Esophagus (tissue), 2 donors: Measurements from ENCODE around the gene KYAT1. TPM values are rescaled to one million over a fixed set of nuclear protein-coding genes. Genes with fewer than 3 reads are reported as not detected.

Source experiments
- H3K27ac ChIP-seq, 2 donors: one replicate each; pipeline ENCODE4 v1.5.1; 2013; ENCODE audit warnings: low read depth in 2 of 2, mild to moderate bottlenecking in 2 of 2, inconsistent platforms in 1 of 2, low read length in 1 of 2, moderate library complexity in 1 of 2
- H3K27me3 ChIP-seq, 2 donors: one replicate each; pipeline ENCODE4 v1.6.1; 2013; ENCODE audit warnings: low read length in 2 of 2, control low read depth in 1 of 2, mild to moderate bottlenecking in 1 of 2; ENCODE audit not compliant: insufficient read depth in 2 of 2, control insufficient read depth in 1 of 2
- H3K36me3 ChIP-seq, 2 donors: one replicate each; pipeline ENCODE4 v1.6.1; 2013; ENCODE audit warnings: low read length in 1 of 2; ENCODE audit not compliant: control insufficient read depth in 2 of 2, insufficient read depth in 2 of 2
- H3K4me1 ChIP-seq, 2 donors: one replicate each; pipeline ENCODE4 v1.6.1; 2013; ENCODE audit warnings: low read length in 1 of 2; ENCODE audit not compliant: control insufficient read depth in 2 of 2, insufficient read depth in 2 of 2
- H3K4me3 ChIP-seq, 2 donors: one replicate each; pipeline ENCODE4 v1.5.1; 2013; ENCODE audit warnings: low read length in 2 of 2, mild to moderate bottlenecking in 2 of 2, low read depth in 1 of 2, moderate library complexity in 1 of 2
- H3K9me3 ChIP-seq, 2 donors: one replicate each; pipeline ENCODE4 v1.6.1; 2013; ENCODE audit warnings: mild to moderate bottlenecking in 2 of 2, low read depth in 1 of 2, low read length in 1 of 2, moderate library complexity in 1 of 2; ENCODE audit not compliant: control insufficient read depth in 2 of 2, insufficient read depth in 1 of 2
- WGBS, 2 donors: extraction: QIAGEN DNeasy Blood & Tissue Kit; methylation state at CpG; one replicate each; pipeline ENCODE4 v1.1.7; 2013; 5-methylcytosine and 5-hydroxymethylcytosine counted together
- polyA plus RNA-seq, 2 donors: library from polyadenylated mRNA; stranded (reverse); fragments of 200-250 nt; gene quantifications; one replicate each; pipeline ENCODE4 v1.2.3, GENCODE V29; 2013
- donor health status: healthy with polysubstance abuse.
- donor health status: Bipolar disorder and iron deficiency.

The KYAT1 gene
- polyA plus RNA-seq, 2 donors = 4.0 to 6.7 TPM

GRCh38 chr9:128835246-128836210 lies 46.2 kb downstream of the KYAT1 start:
- H3K4me3 ChIP-seq = no peak overlapping the region
- H3K9me3 ChIP-seq = no peaks in the 10 kb centered on the region
- H3K27me3 ChIP-seq = no peaks in the 10 kb centered on the region
- peaks cover 3 to 19% of the 10 kb centered on the region in 2 donors for H3K36me3 ChIP-seq
- WGBS, 2 donors = 94% methylated on average over 26 to 28 of the region's 28 CpGs
- H3K4me1 ChIP-seq = no peaks in the 10 kb centered on the region
- no peak overlapping the region for H3K27ac ChIP-seq

- Histone ChIP-seq H3K4me3 (no peak overlapping the region), H3K27ac (no peak overlapping the region), H3K4me1 (peaks cover 2 to 4% of the 10 kb centered on the region in 2 donors), H3K27me3 (no peaks in the 10 kb centered on the region), H3K9me3 (no peaks in the 10 kb centered on the region), H3K36me3 (peaks cover 3 to 19% of the 10 kb centered on the region in 2 donors)
- WGBS, 2 donors = 91% methylated on average over 10 of the region's 10 CpGs
These were observed 48.1 kb downstream of the KYAT1 start for GRCh38 chr9:128833696-128834095.

GRCh38 chr9:128829477-128830251 lies 52.1 kb downstream of the KYAT1 start, which contains the start of gene SPOUT1:
TSS of gene SPOUT1 (minus strand) at chr9:128829794. CDS start at chr9:128829780, 14 bp downstream.
- Histone ChIP-seq H3K4me1 (peaks cover 2 to 4% of the 10 kb centered on the region in 2 donors), H3K36me3 (peaks cover 8 to 18% of the 10 kb centered on the region in 2 donors), H3K4me3 (peak within 1 kb of the TSS; percentile 72 to 95), H3K27ac (peak within 1 kb of the TSS; percentile 68 to 80), H3K9me3 (no peaks in the 10 kb centered on the region), H3K27me3 (no peaks in the 10 kb centered on the region)
- WGBS, 2 donors = 1% methylated on average over 53 to 56 of the region's 56 CpGs

- H3K4me1 ChIP-seq = peaks cover 2 to 4% of the 10 kb centered on the region in 2 donors
- 31 to 33% methylated on average over 18 of the region's 18 CpGs for WGBS, 2 donors
- H3K27ac ChIP-seq = peak overlapping the region; percentile 68 to 80
- H3K36me3 ChIP-seq = peaks cover 8 to 25% of the 10 kb centered on the region in 2 donors
- no peaks in the 10 kb centered on the region for H3K27me3 ChIP-seq
- no peaks in the 10 kb centered on the region for H3K9me3 ChIP-seq
- H3K4me3 ChIP-seq = peak overlapping the region; percentile 72 to 95
These were observed 52.9 kb downstream of the KYAT1 start for GRCh38 chr9:128828719-128829452.

GRCh38 chr9:128828267-128828666 lies 53.5 kb downstream of the KYAT1 start:
- Histone ChIP-seq H3K9me3 (no peaks in the 10 kb centered on the region), H3K36me3 (peaks cover 8 to 31% of the 10 kb centered on the region in 2 donors), H3K4me3 (no peak overlapping the region), H3K4me1 (peaks cover 2 to 4% of the 10 kb centered on the region in 2 donors), H3K27me3 (no peaks in the 10 kb centered on the region), H3K27ac (no peak overlapping the region)
- 90 to 91% methylated on average over 8 of the region's 8 CpGs for WGBS, 2 donors

GRCh38 chr9:128825923-128826700 lies 55.6 kb downstream of the KYAT1 start:
- Histone ChIP-seq H3K4me1 (peaks cover 2 to 4% of the 10 kb centered on the region in 2 donors), H3K4me3 (no peak overlapping the region), H3K9me3 (no peaks in the 10 kb centered on the region), H3K27me3 (no peaks in the 10 kb centered on the region), H3K36me3 (peaks cover 21 to 52% of the 10 kb centered on the region in 2 donors), H3K27ac (no peak overlapping the region)
- 93 to 94% methylated on average over 22 of the region's 22 CpGs for WGBS, 2 donors

- H3K4me1 ChIP-seq = peaks cover 2 to 8% of the 10 kb centered on the region in 2 donors
- H3K27me3 ChIP-seq = no peaks in the 10 kb centered on the region
- H3K4me3 ChIP-seq = no peak overlapping the region
- WGBS, 2 donors = 80 to 83% methylated on average over 7 of the region's 7 CpGs
- peaks cover 21 to 56% of the 10 kb centered on the region in 2 donors for H3K36me3 ChIP-seq
- no peak overlapping the region for H3K27ac ChIP-seq
- H3K9me3 ChIP-seq = no peaks in the 10 kb centered on the region
These were observed 56.8 kb downstream of the KYAT1 start for GRCh38 chr9:128824911-128825310.

GRCh38 chr9:128823903-128824406 lies 57.8 kb downstream of the KYAT1 start:
- Histone ChIP-seq H3K4me3 (no peak overlapping the region), H3K4me1 (peaks cover 2 to 13% of the 10 kb centered on the region in 2 donors), H3K36me3 (peaks cover 21 to 56% of the 10 kb centered on the region in 2 donors)

More at GRCh38 chr9:128823903-128824406, 57.8 kb downstream of the KYAT1 start:
- WGBS, 2 donors = 77 to 82% methylated on average over 11 to 12 of the region's 12 CpGs
- H3K27ac ChIP-seq = no peak overlapping the region
- no peaks in the 10 kb centered on the region for H3K9me3 ChIP-seq
- H3K27me3 ChIP-seq = no peaks in the 10 kb centered on the region
